B cell (primary cell): Measurements from ENCODE around the gene FSTL3. TPM values are rescaled to one million over a fixed set of nuclear protein-coding genes. Genes with fewer than 3 reads are reported as not detected.

Source experiments
- ATAC-seq: fragments of 200-7000 bp; cut with Tn5 transposase; one replicate; pipeline ENCODE4 v1.10.0; 2021; ENCODE audit warnings: low read depth, mild to moderate bottlenecking, moderate number of reproducible peaks, moderate library complexity
- CTCF ChIA-PET: fragments of 350-600 bp; sonication (Branson Sonifier 250); formaldehyde crosslinking; loops from one replicate; lab custom pipeline; 2021; ENCODE audit warnings: antibody characterized with exemption, inconsistent platforms; lab: Charles Lee
- POLR2A ChIA-PET: fragments of 350-600 bp; sonication (Branson Sonifier 250); formaldehyde crosslinking; loops from one replicate; lab custom pipeline; 2021; ENCODE audit warnings: antibody characterized with exemption; lab: Charles Lee
- DNase-seq: peaks from one replicate; pipeline ENCODE4 v3.0.0; 2013
- H2AFZ ChIP-seq: 2 replicates; pipeline ENCODE4 v1.6.1; 2012; ENCODE audit warnings: mild to moderate bottlenecking, low read depth, low read length; ENCODE audit not compliant: insufficient read depth, poor library complexity, severe bottlenecking
- H3K27ac ChIP-seq, 2 donors: 1 replicate in 1 of 2; 2 replicates in 1 of 2; pipeline ENCODE4 v1.5.1; 2012 to 2013; ENCODE audit warnings: low read length in 2 of 2, mild to moderate bottlenecking in 2 of 2, moderate library complexity in 1 of 2
- H3K27me3 ChIP-seq, 4 experiments: fragments of 200-600 bp in 1 of 4; sonication (generic) in 1 of 4; replicated peaks in 1 of 4; 1 replicate in 2 of 4; 2 replicates in 2 of 4; pipeline versions ENCODE4 v1.6.1 to v1.7.0; 2013 to 2016; ENCODE audit warnings: low read length in 3 of 4, mild to moderate bottlenecking in 2 of 4, mixed read lengths in 1 of 4, moderate library complexity in 1 of 4; ENCODE audit not compliant: insufficient read depth in 4 of 4, control insufficient read depth in 3 of 4; ENCODE audit errors: control extremely low read depth in 1 of 4
- H3K36me3 ChIP-seq, 2 experiments: replicated peaks in 1 of 2; 1 replicate in 1 of 2; 2 replicates in 1 of 2; pipeline versions ENCODE4 v1.6.1 to v1.7.1; 2013; ENCODE audit warnings: low read length in 1 of 2; ENCODE audit not compliant: insufficient read depth in 2 of 2, control insufficient read depth in 1 of 2; ENCODE audit errors: control extremely low read depth in 1 of 2, extremely low read depth in 1 of 2
- H3K4me1 ChIP-seq, 2 donors: fragments of 200-600 bp in 1 of 2; sonication (generic) in 1 of 2; 1 replicate in 1 of 2; 2 replicates in 1 of 2; pipeline versions ENCODE4 v1.5.1 to v1.6.1; 2013 to 2017; ENCODE audit warnings: low read length in 2 of 2; ENCODE audit not compliant: control insufficient read depth in 2 of 2, insufficient read depth in 2 of 2
- H3K4me2 ChIP-seq: replicated peaks from 2 replicates; pipeline ENCODE3; 2012; ENCODE audit warnings: mild to moderate bottlenecking, low read depth, low read length; ENCODE audit not compliant: poor library complexity, severe bottlenecking
- H3K4me3 ChIP-seq, 5 experiments: fragments of 200-600 bp in 1 of 5; sonication (generic) in 1 of 5; 1 replicate in 3 of 5; 2 replicates in 2 of 5; pipeline versions ENCODE4 v1.5.1 to v1.7.0; 2011 to 2016; ENCODE audit warnings: low read length in 4 of 5, mild to moderate bottlenecking in 4 of 5, low read depth in 2 of 5, control low read depth in 1 of 5, moderate library complexity in 1 of 5; ENCODE audit not compliant: insufficient read depth in 1 of 5; ENCODE audit errors: control extremely low read depth in 1 of 5, extremely low read depth in 1 of 5
- H3K79me2 ChIP-seq: fragments of 200-600 bp; sonication (generic); one replicate; pipeline ENCODE4 v1.6.0; 2016; ENCODE audit warnings: low read length; ENCODE audit not compliant: control insufficient read depth, insufficient read depth
- H3K9ac ChIP-seq: fragments of 200-600 bp; sonication (generic); 2 replicates; pipeline ENCODE4 v1.6.1; 2017; ENCODE audit warnings: mild to moderate bottlenecking, low read length, moderate library complexity
- H3K9me3 ChIP-seq, 3 donors: one replicate each; pipeline versions ENCODE4 v1.6.1 to v1.7.1; 2013; ENCODE audit warnings: low read length in 2 of 3; ENCODE audit not compliant: control insufficient read depth in 2 of 3, insufficient read depth in 1 of 3; ENCODE audit errors: control extremely low read depth in 1 of 3
- H4K20me1 ChIP-seq: 2 replicates; pipeline ENCODE4 v1.6.0; 2012; ENCODE audit warnings: mild to moderate bottlenecking, low read length; ENCODE audit not compliant: insufficient read depth, control insufficient read depth, poor library complexity, severe bottlenecking
- H3K27ac Mint-ChIP-seq: one replicate; pipeline ENCODE4 v1.8.0; 2021; ENCODE audit warnings: mixed read lengths
- H3K27me3 Mint-ChIP-seq: one replicate; pipeline ENCODE4 v1.8.0; 2021; ENCODE audit warnings: mixed read lengths
- H3K4me1 Mint-ChIP-seq: one replicate; pipeline ENCODE4 v1.8.0; 2021; ENCODE audit warnings: mixed read lengths
- H3K4me3 Mint-ChIP-seq: one replicate; pipeline ENCODE4 v1.8.0; 2021; ENCODE audit warnings: mixed read lengths
- H3K9me3 Mint-ChIP-seq: one replicate; pipeline ENCODE4 v1.8.0; 2022; ENCODE audit warnings: mixed read lengths; ENCODE audit not compliant: insufficient read depth
- CTCF ChIP-seq: fragments of 200-600 bp; IDR thresholded peaks from one replicate; pipeline ENCODE4 v1.8.0; 2022; ENCODE audit warnings: antibody characterized with exemption, mild to moderate bottlenecking
- EZH2 ChIP-seq: IDR thresholded peaks from 2 replicates; pipeline ENCODE4 v1.6.1; 2012; ENCODE audit warnings: borderline replicate concordance, low read depth, mild to moderate bottlenecking, moderate library complexity, low read length; ENCODE audit not compliant: insufficient read depth, poor library complexity, severe bottlenecking
- WGBS: methylation state at CpG from one replicate; pipeline ENCODE4 v1.1.5; 2013; ENCODE audit warnings: missing lambda C conversion rate; ENCODE audit not compliant: insufficient coverage; 5-methylcytosine and 5-hydroxymethylcytosine counted together
- intact Hi-C: fragments of 100-400 bp; cut with micrococcal nuclease; formaldehyde crosslinking; loops from one replicate; pipeline ENCODE4 v1.10.0; 2022
- polyA plus RNA-seq: library from polyadenylated mRNA; depleted of rRNA; stranded (reverse); fragments of >200 nt; gene quantifications from 2 replicates; pipeline ENCODE4 v1.2.3, GENCODE V29; 2012
- total RNA-seq, 2 donors: library from RNA; stranded (reverse); fragments of 120-200 nt in 1 of 2; gene quantifications; 1 replicate in 1 of 2; 2 replicates in 1 of 2; pipeline versions ENCODE4 v1.2.3 to v1.2.4, GENCODE V29; 2013 to 2022

The FSTL3 gene
- total and polyA plus RNA-seq, 2 donors (not counting 1 experiment from before 2014, with no cell fraction given): 2.6 to 5.8 TPM

- intact Hi-C loops: no loop called here
- no peak overlapping the region for H3K4me3 ChIP-seq
- Mint-ChIP-seq H3K4me3 (no peak overlapping the region), H3K4me1 (peaks cover 4% of the 10 kb centered on the region), H3K27me3 (peaks cover 3% of the 10 kb centered on the region), H3K27ac (no peak overlapping the region), H3K9me3 (no peaks in the 10 kb centered on the region)
- no peak overlapping the region for H3K9ac ChIP-seq
- H3K79me2 ChIP-seq: no peaks in the 10 kb centered on the region
- no peaks in the 10 kb centered on the region for H3K36me3 ChIP-seq
- 76% methylated on average over 20 of the region's 24 CpGs for WGBS
- no peaks in the 10 kb centered on the region for H4K20me1 ChIP-seq
- no peak for ATAC-seq
- H3K27ac ChIP-seq: no peak overlapping the region
- TF ChIP-seq EZH2: no peak
- no peak for TF ChIP-seq CTCF
- peaks cover 0 to 4% (median 0%) of the 10 kb centered on the region in 4 experiments for H3K27me3 ChIP-seq
- H3K4me2 ChIP-seq: no peak overlapping the region
- H2AFZ ChIP-seq: no peak overlapping the region
- no peaks in the 10 kb centered on the region for H3K9me3 ChIP-seq
- ChIA-PET POLR2A (no interaction called here), CTCF (interaction anchor here (0.7 to 1.9 kb wide), 3 partner anchors 115 to 149 kb away, joined by 3 to 39 read pairs (median 5); no protein-coding TSS in a partner anchor)
- H3K4me1 ChIP-seq: no peaks in the 10 kb centered on the region
- DNase-seq: no peak
Observed at GRCh38 chr19:732148-733069, 56.2 kb downstream of the FSTL3 start.

Other genes starting within 250 kb of the FSTL3 start
- 0.19 TPM in 1 of 2 replicates, not detected in the other for gene SHC2, start 215.4 kb upstream of the FSTL3 start, total RNA-seq
- gene SHC2, start 215.4 kb upstream of the FSTL3 start, polyA plus RNA-seq: 0.19 and 0.59 TPM in 2 replicates
- gene MADCAM1, start 179.9 kb upstream of the FSTL3 start, total RNA-seq: 1.9 and 2.5 TPM in 2 replicates
- gene MADCAM1, start 179.9 kb upstream of the FSTL3 start, polyA plus RNA-seq: 0.56 and 0.70 TPM in 2 replicates
- gene TPGS1, start 168.9 kb upstream of the FSTL3 start, total RNA-seq: 29.8 and 33.8 TPM in 2 replicates
- 6.1 and 8.1 TPM in 2 replicates for gene TPGS1, start 168.9 kb upstream of the FSTL3 start, polyA plus RNA-seq
- gene CDC34, start 144.6 kb upstream of the FSTL3 start, total RNA-seq: 28.4 and 31.1 TPM in 2 replicates
- 25.7 and 26.9 TPM in 2 replicates for gene CDC34, start 144.6 kb upstream of the FSTL3 start, polyA plus RNA-seq
- gene GZMM, start 132.3 kb upstream of the FSTL3 start, total RNA-seq: 0.34 TPM in 1 of 2 replicates, not detected in the other
- gene GZMM, start 132.3 kb upstream of the FSTL3 start, polyA plus RNA-seq: 2.1 and 3.2 TPM in 2 replicates
- 131 and 144 TPM in 2 replicates for gene BSG, start 103.8 kb upstream of the FSTL3 start, total RNA-seq
- gene BSG, start 103.8 kb upstream of the FSTL3 start, polyA plus RNA-seq: 79.6 and 82.1 TPM in 2 replicates
- gene HCN2, start 86.5 kb upstream of the FSTL3 start, total RNA-seq: 0.57 and 0.61 TPM in 2 replicates
- 0.25 and 0.27 TPM in 2 replicates for gene HCN2, start 86.5 kb upstream of the FSTL3 start, polyA plus RNA-seq
- 73.2 and 77.8 TPM in 2 replicates for gene POLRMT, start 42.9 kb upstream of the FSTL3 start, total RNA-seq
- 98.0 and 106 TPM in 2 replicates for gene POLRMT, start 42.9 kb upstream of the FSTL3 start, polyA plus RNA-seq
- gene FGF22, start 36.5 kb upstream of the FSTL3 start, total RNA-seq: 2.9 and 3.4 TPM in 2 replicates
- gene FGF22, start 36.5 kb upstream of the FSTL3 start, polyA plus RNA-seq: 0.34 and 0.37 TPM in 2 replicates
- 74.3 and 88.8 TPM in 2 replicates for gene RNF126, start 13.2 kb upstream of the FSTL3 start, total RNA-seq
- gene RNF126, start 13.2 kb upstream of the FSTL3 start, polyA plus RNA-seq: 99.6 and 118 TPM in 2 replicates
- not detected in 2 replicates for gene PRSS57, start 19.1 kb downstream of the FSTL3 start, total RNA-seq
- gene PRSS57, start 19.1 kb downstream of the FSTL3 start, polyA plus RNA-seq: not detected in 2 replicates
- not detected in 2 replicates for gene PALM, start 32.5 kb downstream of the FSTL3 start, total RNA-seq
- 0.15 and 0.53 TPM in 2 replicates for gene PALM, start 32.5 kb downstream of the FSTL3 start, polyA plus RNA-seq
- not detected in 2 replicates for gene MISP, start 74.7 kb downstream of the FSTL3 start, total RNA-seq
- not detected in 2 replicates for gene MISP, start 74.7 kb downstream of the FSTL3 start, polyA plus RNA-seq
- 304 and 309 TPM in 2 replicates for gene PTBP1, start 121.1 kb downstream of the FSTL3 start, total RNA-seq
- gene PTBP1, start 121.1 kb downstream of the FSTL3 start, polyA plus RNA-seq: 137 and 154 TPM in 2 replicates
- gene PLPPR3, start 145.6 kb downstream of the FSTL3 start, total RNA-seq: not detected in 2 replicates
- gene PLPPR3, start 145.6 kb downstream of the FSTL3 start, polyA plus RNA-seq: not detected in 2 replicates
- 0.44 and 0.70 TPM in 2 replicates for gene AZU1, start 151.4 kb downstream of the FSTL3 start, total RNA-seq
- gene AZU1, start 151.4 kb downstream of the FSTL3 start, polyA plus RNA-seq: 0.13 and 0.59 TPM in 2 replicates
- gene PRTN3, start 164.6 kb downstream of the FSTL3 start, total RNA-seq: not detected in 2 replicates
- not detected in 2 replicates for gene PRTN3, start 164.6 kb downstream of the FSTL3 start, polyA plus RNA-seq
- not detected in 2 replicates for gene ELANE, start 175.9 kb downstream of the FSTL3 start, total RNA-seq
- gene ELANE, start 175.9 kb downstream of the FSTL3 start, polyA plus RNA-seq: 0.18 TPM in 1 of 2 replicates, not detected in the other
- gene CFD, start 183.3 kb downstream of the FSTL3 start, total RNA-seq: 0.79 and 0.87 TPM in 2 replicates
- gene CFD, start 183.3 kb downstream of the FSTL3 start, polyA plus RNA-seq: 2.9 and 6.6 TPM in 2 replicates
- 85.0 and 88.6 TPM in 2 replicates for gene MED16, start 216.8 kb downstream of the FSTL3 start, total RNA-seq
- 60.3 and 85.3 TPM in 2 replicates for gene MED16, start 216.8 kb downstream of the FSTL3 start, polyA plus RNA-seq
- gene RNU6-9, start 217.1 kb downstream of the FSTL3 start, total RNA-seq: not detected in 2 replicates
- gene RNU6-9, start 217.1 kb downstream of the FSTL3 start, polyA plus RNA-seq: not detected in 2 replicates
- 165 and 176 TPM in 2 replicates for gene R3HDM4, start 236.8 kb downstream of the FSTL3 start, total RNA-seq
- gene R3HDM4, start 236.8 kb downstream of the FSTL3 start, polyA plus RNA-seq: 168 and 185 TPM in 2 replicates
- gene KISS1R, start 240.9 kb downstream of the FSTL3 start, total RNA-seq: 0.56 and 0.79 TPM in 2 replicates
- 0.55 and 1.3 TPM in 2 replicates for gene KISS1R, start 240.9 kb downstream of the FSTL3 start, polyA plus RNA-seq
- gene ARID3A, start 249.6 kb downstream of the FSTL3 start, total RNA-seq: 60.5 and 66.7 TPM in 2 replicates
- 16.5 and 22.9 TPM in 2 replicates for gene ARID3A, start 249.6 kb downstream of the FSTL3 start, polyA plus RNA-seq